HepG2 (cell line): ENCODE data around the gene COBLL1. TPM values are rescaled to one million over a fixed set of nuclear protein-coding genes. Genes with fewer than 3 reads are reported as not detected.

Experiments used
- AGO2 ChIP-seq: fragments of 200-400 bp; formaldehyde crosslinking; optimal IDR thresholded peaks from 2 replicates; pipeline ENCODE3; 2017; ENCODE audit warnings: mild to moderate bottlenecking, low read depth, low read length, moderate library complexity
- BHLHE40 ChIP-seq: IDR thresholded peaks from 2 replicates; pipeline ENCODE4 v1.6.1; 2011; ENCODE audit warnings: low read length, improper control_type of control experiment
- CREBL2 ChIP-seq: sonication (generic); formaldehyde crosslinking; IDR thresholded peaks from 2 replicates; pipeline ENCODE4 v1.8.1; 2023; ENCODE audit warnings: missing genetic modification reagents, mild to moderate bottlenecking, borderline replicate concordance
- HOXA5 ChIP-seq: sonication (generic); formaldehyde crosslinking; IDR thresholded peaks from 2 replicates; pipeline ENCODE4 v1.4.0; 2020; ENCODE audit warnings: missing genetic modification reagents
- IRX3 ChIP-seq: sonication (generic); formaldehyde crosslinking; IDR thresholded peaks from 2 replicates; pipeline ENCODE4 v1.8.1; 2023; ENCODE audit warnings: mild to moderate bottlenecking, low read depth, missing genetic modification reagents, borderline replicate concordance
- KAT2B ChIP-seq: fragments of 150-350 bp; IDR thresholded peaks from 2 replicates; pipeline ENCODE4 v1.6.1; 2014; ENCODE audit warnings: low read depth, low read length, borderline replicate concordance
- KLF15 ChIP-seq: sonication (generic); formaldehyde crosslinking; IDR thresholded peaks from 2 replicates; pipeline ENCODE4 v1.8.1; 2023; ENCODE audit warnings: borderline replicate concordance, mild to moderate bottlenecking, inconsistent platforms, missing genetic modification reagents, mixed read lengths
- MBD4 ChIP-seq: IDR thresholded peaks from 2 replicates; pipeline ENCODE4 v1.6.1; 2012; ENCODE audit warnings: low read length, inconsistent platforms, borderline replicate concordance
- MXD1 ChIP-seq: sonication (generic); formaldehyde crosslinking; IDR thresholded peaks from 2 replicates; pipeline ENCODE4 v1.4.0; 2020; ENCODE audit warnings: mild to moderate bottlenecking, missing genetic modification reagents
- ONECUT2 ChIP-seq: sonication (generic); formaldehyde crosslinking; IDR thresholded peaks from 2 replicates; pipeline ENCODE4 v1.4.0; 2020; ENCODE audit warnings: missing genetic modification reagents
- RFXAP ChIP-seq: sonication (generic); formaldehyde crosslinking; IDR thresholded peaks from 2 replicates; pipeline ENCODE4 v1.4.0; 2020; ENCODE audit warnings: missing genetic modification reagents, borderline replicate concordance
- SP140L ChIP-seq: sonication (generic); formaldehyde crosslinking; IDR thresholded peaks from 2 replicates; pipeline ENCODE4 v1.4.0; 2020; ENCODE audit warnings: missing genetic modification reagents, borderline replicate concordance
- TFDP1 ChIP-seq: IDR thresholded peaks from 2 replicates; pipeline ENCODE4 v1.6.1; 2016; ENCODE audit warnings: missing compliant biosample characterization, missing genetic modification reagents, borderline replicate concordance
- THAP8 ChIP-seq: sonication (generic); formaldehyde crosslinking; IDR thresholded peaks from 2 replicates; pipeline ENCODE4 v1.5.1; 2020; ENCODE audit warnings: missing genetic modification reagents, mild to moderate bottlenecking, borderline replicate concordance
- THAP9 ChIP-seq: sonication (generic); formaldehyde crosslinking; IDR thresholded peaks from 2 replicates; pipeline ENCODE4; 2020; ENCODE audit warnings: missing genetic modification reagents, mild to moderate bottlenecking, borderline replicate concordance
- THRA ChIP-seq: sonication (generic); formaldehyde crosslinking; IDR thresholded peaks from 2 replicates; pipeline ENCODE4 v1.4.0; 2020; ENCODE audit warnings: missing genetic modification reagents, borderline replicate concordance
- TP53 ChIP-seq: sonication (generic); formaldehyde crosslinking; conservative IDR thresholded peaks from 2 replicates; pipeline ENCODE4 v1.4.0; 2020; ENCODE audit warnings: missing genetic modification reagents
- ZBTB21 ChIP-seq: sonication (generic); formaldehyde crosslinking; IDR thresholded peaks from 2 replicates; pipeline ENCODE4 v1.4.0; 2020; ENCODE audit warnings: missing genetic modification reagents
- ZBTB26 ChIP-seq: IDR thresholded peaks from 2 replicates; pipeline ENCODE4 v1.6.1; 2016; ENCODE audit warnings: missing compliant biosample characterization, missing genetic modification reagents, borderline replicate concordance
- ZFP1 ChIP-seq: IDR thresholded peaks from 2 replicates; pipeline ENCODE4 v1.6.1; 2016
- ZNF232 ChIP-seq: sonication (generic); formaldehyde crosslinking; IDR thresholded peaks from 2 replicates; pipeline ENCODE4 v1.4.0; 2020; ENCODE audit warnings: missing genetic modification reagents, borderline replicate concordance
- ZNF629 ChIP-seq: sonication (generic); formaldehyde crosslinking; conservative IDR thresholded peaks from 2 replicates; pipeline ENCODE4 v1.5.0; 2020; ENCODE audit warnings: missing genetic modification reagents
- ZNF781 ChIP-seq: sonication (generic); formaldehyde crosslinking; IDR thresholded peaks from 2 replicates; pipeline ENCODE4 v1.5.1; 2020; ENCODE audit warnings: borderline replicate concordance, mild to moderate bottlenecking, missing genetic modification reagents; ENCODE audit errors: not compliant biosample characterization
- polyA plus RNA-seq, 8 experiments: library from polyadenylated mRNA; depleted of rRNA in 3 of 8; stranded (reverse) in 7 of 8; unstranded in 1 of 8; fragments of >200 nt; fragmentation: Illumina TruSeq in 4 of 8; extraction: Trizol in 4 of 8; gene quantifications; 2 replicates each; pipeline versions ENCODE4 v1.2.1 to v1.2.3, GENCODE V29; 2011 to 2016; ENCODE audit warnings: low read depth in 4 of 8, missing spikeins in 1 of 8, mixed read lengths in 1 of 8; ENCODE audit not compliant: insufficient read depth in 1 of 8
- total RNA-seq, 5 experiments: library from RNA; depleted of rRNA; stranded (reverse); fragments of >200 nt; fragmentation: Illumina TruSeq; extraction: Trizol; gene quantifications; 2 replicates each; pipeline ENCODE4 v1.2.3, GENCODE V29; 2016; ENCODE audit warnings: low read depth in 1 of 5

Gene COBLL1
- total and polyA plus RNA-seq, 2 of the 13 experiments (the other 11 are each of a cell fraction or from before 2014, with no cell fraction given), result 32.6 to 86.8 TPM

GRCh38 chr2:164737612-164738081 lies 104.0 kb downstream of the COBLL1 start (continued):
- TF ChIP-seq TP53 (no peak), ZFP1 (peak; percentile 80; the same call in 1 of the 2 replicates), HOXA5 (CRISPR knock-in tag) (no peak), KLF15 (no peak), ONECUT2 (no peak), AGO2 (no peak), RFXAP (CRISPR knock-in tag) (no peak), IRX3 (CRISPR knock-in tag) (no peak), BHLHE40 (no peak), MBD4 (no peak), ZBTB21 (CRISPR knock-in tag) (no peak), ZNF781 (CRISPR knock-in tag) (peak; percentile 71), MXD1 (CRISPR knock-in tag) (no peak), SP140L (peak; percentile 95), ZBTB26 (peak; percentile 46; the same call in 1 of the 2 replicates), TFDP1 (CRISPR knock-in tag) (peak; percentile 60; the same call in 1 of the 2 replicates), ZNF232 (CRISPR knock-in tag) (no peak), THAP9 (CRISPR knock-in tag) (no peak), KAT2B (no peak), THAP8 (CRISPR knock-in tag) (no peak), THRA (CRISPR knock-in tag) (no peak; the same call in 1 of the 2 replicates), CREBL2 (CRISPR knock-in tag) (no peak), ZNF629 (no peak)
